B cell (primary cell): ENCODE data around the gene HSPB6. TPM values are rescaled to one million over a fixed set of nuclear protein-coding genes. Genes with fewer than 3 reads are reported as not detected.

Source experiments
- ATAC-seq: fragments of 200-7000 bp; cut with Tn5 transposase; one replicate; pipeline ENCODE4 v1.10.0; 2021; ENCODE audit warnings: low read depth, mild to moderate bottlenecking, moderate number of reproducible peaks, moderate library complexity
- CTCF ChIA-PET: fragments of 350-600 bp; sonication (Branson Sonifier 250); formaldehyde crosslinking; loops from one replicate; lab custom pipeline; 2021; ENCODE audit warnings: antibody characterized with exemption, inconsistent platforms; lab: Charles Lee
- POLR2A ChIA-PET: fragments of 350-600 bp; sonication (Branson Sonifier 250); formaldehyde crosslinking; loops from one replicate; lab custom pipeline; 2021; ENCODE audit warnings: antibody characterized with exemption; lab: Charles Lee
- DNase-seq: peaks from one replicate; pipeline ENCODE4 v3.0.0; 2013
- H2AFZ ChIP-seq: 2 replicates; pipeline ENCODE4 v1.6.1; 2012; ENCODE audit warnings: mild to moderate bottlenecking, low read depth, low read length; ENCODE audit not compliant: insufficient read depth, poor library complexity, severe bottlenecking
- H3K27ac ChIP-seq, 2 donors: 1 replicate in 1 of 2; 2 replicates in 1 of 2; pipeline ENCODE4 v1.5.1; 2012 to 2013; ENCODE audit warnings: low read length in 2 of 2, mild to moderate bottlenecking in 2 of 2, moderate library complexity in 1 of 2
- H3K27me3 ChIP-seq, 4 experiments: fragments of 200-600 bp in 1 of 4; sonication (generic) in 1 of 4; replicated peaks in 1 of 4; 1 replicate in 2 of 4; 2 replicates in 2 of 4; pipeline versions ENCODE4 v1.6.1 to v1.7.0; 2013 to 2016; ENCODE audit warnings: low read length in 3 of 4, mild to moderate bottlenecking in 2 of 4, mixed read lengths in 1 of 4, moderate library complexity in 1 of 4; ENCODE audit not compliant: insufficient read depth in 4 of 4, control insufficient read depth in 3 of 4; ENCODE audit errors: control extremely low read depth in 1 of 4
- H3K36me3 ChIP-seq, 2 experiments: replicated peaks in 1 of 2; 1 replicate in 1 of 2; 2 replicates in 1 of 2; pipeline versions ENCODE4 v1.6.1 to v1.7.1; 2013; ENCODE audit warnings: low read length in 1 of 2; ENCODE audit not compliant: insufficient read depth in 2 of 2, control insufficient read depth in 1 of 2; ENCODE audit errors: control extremely low read depth in 1 of 2, extremely low read depth in 1 of 2
- H3K4me1 ChIP-seq, 2 donors: fragments of 200-600 bp in 1 of 2; sonication (generic) in 1 of 2; 1 replicate in 1 of 2; 2 replicates in 1 of 2; pipeline versions ENCODE4 v1.5.1 to v1.6.1; 2013 to 2017; ENCODE audit warnings: low read length in 2 of 2; ENCODE audit not compliant: control insufficient read depth in 2 of 2, insufficient read depth in 2 of 2
- H3K4me2 ChIP-seq: replicated peaks from 2 replicates; pipeline ENCODE3; 2012; ENCODE audit warnings: mild to moderate bottlenecking, low read depth, low read length; ENCODE audit not compliant: poor library complexity, severe bottlenecking
- H3K4me3 ChIP-seq, 5 experiments: fragments of 200-600 bp in 1 of 5; sonication (generic) in 1 of 5; 1 replicate in 3 of 5; 2 replicates in 2 of 5; pipeline versions ENCODE4 v1.5.1 to v1.7.0; 2011 to 2016; ENCODE audit warnings: low read length in 4 of 5, mild to moderate bottlenecking in 4 of 5, low read depth in 2 of 5, control low read depth in 1 of 5, moderate library complexity in 1 of 5; ENCODE audit not compliant: insufficient read depth in 1 of 5; ENCODE audit errors: control extremely low read depth in 1 of 5, extremely low read depth in 1 of 5
- H3K79me2 ChIP-seq: fragments of 200-600 bp; sonication (generic); one replicate; pipeline ENCODE4 v1.6.0; 2016; ENCODE audit warnings: low read length; ENCODE audit not compliant: control insufficient read depth, insufficient read depth
- H3K9ac ChIP-seq: fragments of 200-600 bp; sonication (generic); 2 replicates; pipeline ENCODE4 v1.6.1; 2017; ENCODE audit warnings: mild to moderate bottlenecking, low read length, moderate library complexity
- H3K9me3 ChIP-seq, 3 donors: one replicate each; pipeline versions ENCODE4 v1.6.1 to v1.7.1; 2013; ENCODE audit warnings: low read length in 2 of 3; ENCODE audit not compliant: control insufficient read depth in 2 of 3, insufficient read depth in 1 of 3; ENCODE audit errors: control extremely low read depth in 1 of 3
- H4K20me1 ChIP-seq: 2 replicates; pipeline ENCODE4 v1.6.0; 2012; ENCODE audit warnings: mild to moderate bottlenecking, low read length; ENCODE audit not compliant: insufficient read depth, control insufficient read depth, poor library complexity, severe bottlenecking
- H3K27ac Mint-ChIP-seq: one replicate; pipeline ENCODE4 v1.8.0; 2021; ENCODE audit warnings: mixed read lengths
- H3K27me3 Mint-ChIP-seq: one replicate; pipeline ENCODE4 v1.8.0; 2021; ENCODE audit warnings: mixed read lengths
- H3K4me1 Mint-ChIP-seq: one replicate; pipeline ENCODE4 v1.8.0; 2021; ENCODE audit warnings: mixed read lengths
- H3K4me3 Mint-ChIP-seq: one replicate; pipeline ENCODE4 v1.8.0; 2021; ENCODE audit warnings: mixed read lengths
- H3K9me3 Mint-ChIP-seq: one replicate; pipeline ENCODE4 v1.8.0; 2022; ENCODE audit warnings: mixed read lengths; ENCODE audit not compliant: insufficient read depth
- EZH2 ChIP-seq: IDR thresholded peaks from 2 replicates; pipeline ENCODE4 v1.6.1; 2012; ENCODE audit warnings: borderline replicate concordance, low read depth, mild to moderate bottlenecking, moderate library complexity, low read length; ENCODE audit not compliant: insufficient read depth, poor library complexity, severe bottlenecking
- WGBS: methylation state at CpG from one replicate; pipeline ENCODE4 v1.1.5; 2013; ENCODE audit warnings: missing lambda C conversion rate; ENCODE audit not compliant: insufficient coverage; 5-methylcytosine and 5-hydroxymethylcytosine counted together
- intact Hi-C: fragments of 100-400 bp; cut with micrococcal nuclease; formaldehyde crosslinking; loops from one replicate; pipeline ENCODE4 v1.10.0; 2022
- polyA plus RNA-seq: library from polyadenylated mRNA; depleted of rRNA; stranded (reverse); fragments of >200 nt; gene quantifications from 2 replicates; pipeline ENCODE4 v1.2.3, GENCODE V29; 2012
- total RNA-seq, 2 donors: library from RNA; stranded (reverse); fragments of 120-200 nt in 1 of 2; gene quantifications; 1 replicate in 1 of 2; 2 replicates in 1 of 2; pipeline versions ENCODE4 v1.2.3 to v1.2.4, GENCODE V29; 2013 to 2022
- TF ChIP-seq, protein P1 (sequence below): fragments of 200-600 bp; IDR thresholded peaks from one replicate; pipeline ENCODE4 v1.8.0; 2022; ENCODE audit warnings: antibody characterized with exemption, mild to moderate bottlenecking

HSPB6 gene
- total and polyA plus RNA-seq, 2 donors (not counting 1 experiment from before 2014, with no cell fraction given): not detected

DNA sequence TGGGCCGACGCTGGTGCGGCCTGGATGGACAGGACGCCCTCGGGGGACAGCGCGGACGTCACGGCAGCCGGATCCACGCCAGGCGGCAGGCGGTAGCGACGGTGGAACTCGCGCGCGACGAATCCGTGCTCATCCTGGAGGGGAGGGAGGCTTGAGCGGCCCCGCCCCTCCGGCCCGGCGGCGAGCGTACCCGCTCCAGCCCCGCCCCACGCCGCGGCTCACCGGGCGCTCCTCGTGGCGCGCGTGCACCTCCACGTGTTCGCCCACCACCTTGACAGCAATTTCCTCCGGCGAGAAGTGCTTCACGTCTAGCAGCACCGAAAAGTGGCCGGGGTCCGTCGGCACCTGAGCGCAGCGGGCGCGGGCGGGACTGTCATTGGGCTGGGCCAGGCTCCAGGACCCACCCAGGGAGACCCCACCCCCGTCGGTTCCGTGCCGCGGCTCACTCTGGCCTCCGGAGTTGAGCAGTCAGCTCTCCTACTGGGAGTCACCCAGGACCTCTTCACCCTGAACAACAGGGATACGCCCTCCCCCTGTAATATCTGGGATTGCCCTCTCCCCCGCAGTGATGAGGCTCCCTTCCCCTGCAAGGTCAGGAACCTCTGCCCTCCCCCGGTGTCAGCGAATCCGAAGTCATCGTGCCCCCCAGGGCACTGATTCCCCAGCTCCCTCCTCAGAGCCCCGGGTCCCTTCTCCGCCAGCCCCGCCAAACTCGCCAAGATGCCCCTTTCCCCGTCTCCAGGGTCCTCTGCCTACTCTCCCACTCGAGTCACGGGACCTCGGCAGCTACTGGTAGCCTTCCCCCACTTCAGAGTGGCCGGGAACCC, 1.1 kb downstream of the HSPB6 start:
- H3K27me3 Mint-ChIP-seq: peaks cover 17% of the 10 kb centered on the region
- Histone ChIP-seq H4K20me1 (peaks cover 4% of the 10 kb centered on the region), H3K4me1 (peaks cover 24 to 35% of the 10 kb centered on the region in 2 donors), H3K27me3 (peaks cover 0 to 26% (median 10%) of the 10 kb centered on the region in 4 experiments), H3K4me2 (peak overlapping the region; percentile 98), H3K79me2 (peaks cover 23% of the 10 kb centered on the region), H3K9ac (no peak overlapping the region), H3K4me3 (no peak overlapping the region), H2AFZ (peak overlapping the region; percentile 82), H3K9me3 (peaks cover 0 to 10% (median 0%) of the 10 kb centered on the region in 3 donors), H3K27ac (no peak overlapping the region), H3K36me3 (peaks cover 0 to 26% of the 10 kb centered on the region in 2 experiments)
- POLR2A ChIA-PET: interaction anchor here (2.2 kb wide), 1 partner anchor 11 kb away, joined by 17 read pairs; the partner anchor contains the start of genes PSENEN and U2AF1L4
- peaks cover 34% of the 10 kb centered on the region for H3K4me1 Mint-ChIP-seq
- WGBS: 33% methylated on average over 74 of the region's 74 CpGs
- TF ChIP-seq EZH2: no peak
- TF ChIP-seq, protein P1, sequence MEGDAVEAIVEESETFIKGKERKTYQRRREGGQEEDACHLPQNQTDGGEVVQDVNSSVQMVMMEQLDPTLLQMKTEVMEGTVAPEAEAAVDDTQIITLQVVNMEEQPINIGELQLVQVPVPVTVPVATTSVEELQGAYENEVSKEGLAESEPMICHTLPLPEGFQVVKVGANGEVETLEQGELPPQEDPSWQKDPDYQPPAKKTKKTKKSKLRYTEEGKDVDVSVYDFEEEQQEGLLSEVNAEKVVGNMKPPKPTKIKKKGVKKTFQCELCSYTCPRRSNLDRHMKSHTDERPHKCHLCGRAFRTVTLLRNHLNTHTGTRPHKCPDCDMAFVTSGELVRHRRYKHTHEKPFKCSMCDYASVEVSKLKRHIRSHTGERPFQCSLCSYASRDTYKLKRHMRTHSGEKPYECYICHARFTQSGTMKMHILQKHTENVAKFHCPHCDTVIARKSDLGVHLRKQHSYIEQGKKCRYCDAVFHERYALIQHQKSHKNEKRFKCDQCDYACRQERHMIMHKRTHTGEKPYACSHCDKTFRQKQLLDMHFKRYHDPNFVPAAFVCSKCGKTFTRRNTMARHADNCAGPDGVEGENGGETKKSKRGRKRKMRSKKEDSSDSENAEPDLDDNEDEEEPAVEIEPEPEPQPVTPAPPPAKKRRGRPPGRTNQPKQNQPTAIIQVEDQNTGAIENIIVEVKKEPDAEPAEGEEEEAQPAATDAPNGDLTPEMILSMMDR: no peak
- DNase-seq (peak; percentile 70), ATAC-seq (no peak)
- no peaks in the 10 kb centered on the region for H3K9me3 Mint-ChIP-seq
- intact Hi-C loops: loop anchor here (5.0 kb wide), 1 partner anchor 63 kb away; no protein-coding TSS in a partner anchor
- H3K4me3 Mint-ChIP-seq: peak overlapping the region; percentile 74
- H3K27ac Mint-ChIP-seq: peak overlapping the region; percentile 63
- CTCF ChIA-PET: interaction anchor here (1.3 kb wide), 1 partner anchor 15 kb away, joined by 3 read pairs; no protein-coding TSS in a partner anchor
